HG02885 (cell line): ENCODE measurements around the gene WDR72.

Experiments
- ATAC-seq: cut with Tn5 transposase; IDR thresholded peaks from one replicate; pipeline ENCODE4 v1.9.1; 2021; ENCODE audit warnings: mild to moderate bottlenecking; ENCODE audit not compliant: unreplicated experiment, poor library complexity

The WDR72 gene

GRCh38 chr15:53611145-53611920 is 148.1 kb downstream of the WDR72 start:
- no peak for ATAC-seq

GRCh38 chr15:53591041-53591440 is 168.4 kb downstream of the WDR72 start:
- no peak for ATAC-seq

DNA sequence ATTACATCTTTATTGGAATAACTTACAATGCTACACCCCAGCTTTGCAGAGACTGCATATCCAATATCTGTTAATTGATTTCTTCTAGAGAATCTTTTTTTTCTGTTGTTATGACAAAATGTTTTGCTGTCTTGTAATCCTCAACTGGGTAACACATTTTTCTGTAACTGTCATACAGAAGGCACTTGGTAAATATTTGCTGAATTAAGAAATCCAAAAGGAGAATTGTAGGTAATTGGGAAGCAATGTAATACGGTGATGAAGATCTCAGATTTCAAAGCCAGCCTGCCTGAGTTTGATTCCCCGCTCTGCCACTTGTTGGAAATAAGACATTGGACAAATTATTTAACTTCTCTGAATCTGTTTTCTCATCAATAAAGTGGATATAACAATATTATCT is 169.1 kb downstream of the WDR72 start:
- no peak for ATAC-seq

DNA sequence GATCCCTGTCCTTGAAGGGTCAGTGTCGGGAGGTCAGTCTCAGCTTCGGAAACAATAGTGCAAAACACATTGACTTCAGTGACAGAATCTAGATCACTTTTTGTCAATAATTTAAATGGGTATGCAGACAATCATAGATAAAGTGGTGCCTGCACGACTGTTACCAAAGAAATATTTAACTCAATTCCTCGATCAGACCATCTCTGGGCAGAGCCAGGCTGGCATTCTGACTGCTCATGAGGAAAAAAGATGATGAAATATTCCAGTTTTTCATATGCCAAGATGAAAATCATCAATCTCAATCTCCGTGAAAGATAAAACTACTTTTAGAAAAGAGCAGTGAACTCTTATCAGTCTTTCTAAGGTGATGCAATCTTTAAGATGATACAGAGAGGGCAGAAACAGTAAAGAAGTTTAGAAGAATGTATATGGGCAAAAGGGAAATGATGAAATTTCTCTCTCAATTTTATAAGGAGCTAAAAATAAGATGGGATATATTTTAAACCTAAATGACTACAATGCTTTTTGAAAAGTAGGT is 169.9 kb downstream of the WDR72 start:
- ATAC-seq = no peak

DNA sequence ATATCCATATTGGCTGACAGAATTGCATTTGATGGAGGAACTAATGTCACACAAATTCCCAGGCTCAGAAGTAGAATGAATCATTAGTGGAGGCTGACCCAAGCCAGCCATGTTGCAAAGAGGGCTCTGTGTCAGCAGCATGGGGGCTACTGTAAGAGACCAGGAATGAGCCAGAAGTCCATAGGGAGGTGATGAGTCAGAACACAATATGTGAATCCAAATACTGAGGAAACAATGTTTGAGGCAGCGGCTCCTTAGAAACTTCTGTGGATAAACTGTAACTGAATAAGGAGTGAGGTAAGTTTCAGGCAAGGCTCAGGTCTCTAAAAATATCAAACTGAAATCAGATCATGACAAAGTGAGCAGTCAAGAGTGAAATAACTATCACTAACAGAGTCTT is 170.7 kb downstream of the WDR72 start:
- no peak for ATAC-seq

DNA sequence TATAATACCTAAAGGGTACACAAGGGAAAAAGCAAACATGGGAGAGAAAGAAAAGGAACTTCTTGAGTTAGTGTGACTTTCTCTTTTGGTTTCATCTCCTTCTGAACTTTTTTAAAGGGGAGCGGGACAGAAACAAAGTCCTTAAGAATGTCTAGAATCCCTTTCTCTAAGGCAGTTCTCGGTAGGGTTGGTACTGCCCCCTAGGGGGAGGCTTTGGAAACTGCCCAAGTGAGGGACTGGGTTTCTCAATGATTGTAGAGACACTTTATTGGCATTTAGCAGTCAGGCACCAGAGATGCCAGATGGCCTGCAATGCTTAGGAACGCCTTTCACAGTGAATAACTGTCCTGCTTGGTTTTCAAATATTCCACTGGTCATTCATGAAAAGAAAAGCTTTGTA is 172.7 kb downstream of the WDR72 start:
- peak; percentile 73 for ATAC-seq

- no peak for ATAC-seq
Observed at GRCh38 chr15:53581513-53581912, 177.9 kb downstream of the WDR72 start.

DNA sequence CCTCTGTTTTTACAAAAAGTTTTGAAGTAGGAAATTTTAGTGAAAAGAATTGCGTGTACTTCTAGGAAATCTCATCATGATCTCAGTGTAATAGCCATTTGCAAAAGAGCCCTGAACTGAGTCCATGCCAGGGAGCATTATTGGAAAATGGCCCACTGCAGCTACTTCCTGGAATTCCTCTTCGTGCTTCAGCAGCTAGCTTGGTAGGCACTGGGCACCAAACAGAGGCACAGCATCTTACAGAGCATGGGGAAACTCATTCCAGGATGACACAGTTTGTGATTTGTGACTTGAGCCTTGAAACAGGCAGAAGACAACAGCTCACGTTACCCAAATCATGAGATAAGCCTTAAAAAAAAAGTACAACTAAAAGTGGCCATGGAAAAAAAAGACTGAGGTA is 179.1 kb downstream of the WDR72 start:
- ATAC-seq = no peak

GRCh38 chr15:53576841-53577240 is 182.6 kb downstream of the WDR72 start:
- ATAC-seq = no peak

DNA sequence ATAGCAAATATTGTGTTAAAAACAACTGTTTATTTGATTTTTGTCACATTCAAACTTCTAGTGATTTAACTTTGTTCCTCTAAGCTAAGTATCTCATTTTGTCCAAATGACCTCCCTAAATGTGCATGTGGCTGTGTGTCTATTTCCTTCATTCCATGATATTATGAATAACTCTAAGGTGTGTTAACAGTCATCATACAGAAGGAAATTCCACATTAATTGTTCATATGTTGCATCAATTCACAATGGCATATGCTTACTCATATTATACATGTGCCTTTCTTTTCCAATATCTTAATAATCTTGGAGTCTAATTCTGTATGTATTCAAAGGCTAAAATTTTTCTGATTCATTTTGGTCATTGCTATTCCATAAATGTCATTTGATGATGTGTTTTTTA is 186.4 kb downstream of the WDR72 start:
- ATAC-seq = no peak

- no peak for ATAC-seq
Observed at GRCh38 chr15:53569751-53570480, 189.5 kb downstream of the WDR72 start.

DNA sequence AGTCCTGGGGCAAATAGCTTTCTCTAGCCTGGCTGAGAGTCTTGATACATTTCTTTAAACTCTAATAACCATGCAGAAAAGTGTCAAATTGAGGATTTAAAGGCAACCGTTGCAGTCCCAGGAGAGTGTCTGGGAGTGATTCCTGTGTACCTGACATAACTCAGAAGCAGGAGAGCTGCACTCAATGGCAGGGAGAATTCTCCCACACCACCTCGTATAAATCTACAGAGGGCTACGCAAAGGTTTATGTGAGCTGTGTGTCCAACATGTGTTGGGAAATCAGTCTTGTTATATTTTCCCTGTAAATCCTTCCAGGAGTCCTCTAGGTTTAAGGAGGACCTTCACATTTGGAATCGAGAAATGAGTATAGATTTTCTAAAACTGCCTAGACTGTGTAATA is 192.6 kb downstream of the WDR72 start:
- no peak for ATAC-seq

DNA sequence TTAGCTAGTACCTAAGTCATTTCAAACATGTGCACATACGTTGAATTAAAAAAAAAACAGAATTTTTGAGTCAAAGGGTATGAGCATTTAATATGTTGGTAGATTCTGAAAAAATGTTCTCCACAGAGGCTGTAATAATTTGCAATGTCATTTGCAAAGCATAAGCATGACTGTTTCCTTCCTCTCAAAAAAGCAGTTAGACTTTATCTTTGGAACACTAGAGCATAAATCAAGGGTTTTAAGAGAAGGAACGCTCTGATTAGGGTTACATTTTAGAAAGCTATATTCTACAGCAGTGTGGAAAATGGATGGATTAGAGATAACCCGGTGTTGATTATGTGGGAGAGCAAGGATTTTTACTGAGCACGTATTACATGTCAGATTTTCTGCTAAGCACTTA is 193.7 kb downstream of the WDR72 start:
- no peak for ATAC-seq

DNA sequence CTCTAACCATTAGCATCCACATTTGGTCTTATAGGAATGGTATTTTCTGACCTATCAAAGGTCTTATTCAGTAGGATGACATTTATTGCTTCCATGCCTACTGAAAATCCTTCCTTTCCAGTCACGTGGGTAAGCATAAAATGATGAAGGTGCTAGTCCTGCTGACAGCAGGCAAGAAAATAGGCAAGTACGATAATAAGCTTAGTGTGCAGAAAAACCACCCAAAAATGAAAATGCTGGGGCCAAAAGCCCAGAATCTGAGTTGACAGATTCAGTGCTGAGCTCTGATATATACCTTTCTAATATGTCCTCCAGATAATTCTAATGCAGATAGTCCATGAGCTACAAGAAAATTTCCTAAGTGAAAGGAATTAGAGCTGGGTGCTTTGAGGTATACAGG is 194.8 kb downstream of the WDR72 start:
- ATAC-seq = no peak

GRCh38 chr15:53563627-53564026 is 195.8 kb downstream of the WDR72 start:
- no peak for ATAC-seq

GRCh38 chr15:53559364-53560277 is 199.8 kb downstream of the WDR72 start:
- ATAC-seq = no peak

- no peak for ATAC-seq
Observed at GRCh38 chr15:53558384-53558783, 201.1 kb downstream of the WDR72 start.

GRCh38 chr15:53555226-53555625 is 204.2 kb downstream of the WDR72 start:
- ATAC-seq = no peak

GRCh38 chr15:53549697-53550305 is 209.7 kb downstream of the WDR72 start:
- no peak for ATAC-seq

DNA sequence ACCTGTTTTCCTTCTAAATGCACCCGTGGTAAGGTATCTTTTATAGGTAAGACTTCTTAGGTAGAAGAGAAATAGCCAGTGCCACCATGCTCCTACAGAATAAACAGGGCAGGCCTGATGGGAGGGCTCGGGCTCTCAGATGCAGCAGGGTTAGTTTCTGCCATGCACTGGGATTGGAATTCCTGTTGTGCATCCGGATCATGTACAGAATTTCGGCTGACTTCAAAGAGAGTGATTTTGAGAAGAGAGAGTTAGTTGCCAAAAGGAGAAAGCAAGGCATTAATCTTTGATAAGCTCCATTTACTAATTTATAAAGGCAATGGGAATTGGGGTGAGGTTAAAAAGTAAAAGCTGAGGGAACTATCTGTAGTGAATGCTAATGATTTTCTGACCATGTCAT is 211.2 kb downstream of the WDR72 start:
- ATAC-seq = no peak
